HL-60/S4 treated with retinoic acid at 250 ng/mL for 4 days and 3 days (cell line): ENCODE measurements around the gene GSTCD.
"Not testable (repeated sequence)": the region's sequence is repeated elsewhere in the genome, so short reads cannot be mapped to it uniquely, and the experiment has no call there.

ENCODE experiments used
- in situ Hi-C: fragments of 300-500 bp; cut with MboI; formaldehyde crosslinking; loops from 2 replicates; pipeline ENCODE4 v1.7.0; 2022; ENCODE audit warnings: low sequenced_read_pairs

GSTCD gene

DNA sequence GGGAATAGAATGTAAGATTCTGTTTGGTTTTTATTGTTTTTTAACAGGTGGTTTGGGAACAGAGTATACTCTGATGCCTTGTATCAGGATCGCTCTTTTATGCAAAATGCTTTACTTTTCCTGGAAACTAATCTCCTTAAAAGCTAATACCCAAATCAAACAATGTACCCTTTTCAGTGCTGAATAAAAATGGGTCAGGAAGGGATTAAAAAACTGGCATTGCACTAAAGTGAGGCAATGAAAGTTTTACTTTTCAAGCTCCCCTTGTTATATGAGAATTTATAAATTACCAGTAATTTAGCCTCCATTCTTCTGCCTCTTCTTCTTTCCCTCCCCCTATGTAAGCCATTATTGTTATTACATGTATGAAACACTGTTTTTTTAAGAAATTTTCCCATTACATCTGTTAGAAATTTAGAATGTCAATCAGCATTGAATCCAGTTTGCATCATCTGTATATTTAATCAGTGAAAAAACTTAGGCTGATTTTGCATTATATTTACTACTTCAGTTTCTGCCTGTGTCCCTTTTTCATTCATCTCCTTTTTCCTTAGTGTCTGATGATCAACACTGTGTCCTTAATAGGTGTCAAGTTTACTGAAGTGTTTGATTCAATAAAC is 97.0 kb downstream of the GSTCD start:
- in situ Hi-C loops = no loop called here

DNA sequence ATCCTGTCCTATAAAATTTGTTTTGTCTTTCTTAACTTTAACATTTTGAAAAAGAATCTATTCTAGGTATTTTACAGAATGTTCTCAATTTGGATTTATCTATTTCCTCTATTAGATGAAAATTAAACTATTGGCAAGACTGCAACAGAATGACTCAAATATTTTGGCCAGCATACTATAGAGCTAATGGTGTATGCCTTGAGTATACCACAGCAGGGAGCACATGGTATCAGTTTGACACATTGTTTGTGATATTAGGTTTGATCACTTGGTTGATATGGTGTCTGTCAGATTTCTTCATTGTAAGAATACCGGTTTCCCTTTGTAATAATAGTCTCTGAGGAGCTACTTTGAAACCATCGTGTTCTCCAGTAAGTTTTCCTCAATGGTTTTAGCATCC is 98.9 kb downstream of the GSTCD start:
- in situ Hi-C loops = no loop called here

DNA sequence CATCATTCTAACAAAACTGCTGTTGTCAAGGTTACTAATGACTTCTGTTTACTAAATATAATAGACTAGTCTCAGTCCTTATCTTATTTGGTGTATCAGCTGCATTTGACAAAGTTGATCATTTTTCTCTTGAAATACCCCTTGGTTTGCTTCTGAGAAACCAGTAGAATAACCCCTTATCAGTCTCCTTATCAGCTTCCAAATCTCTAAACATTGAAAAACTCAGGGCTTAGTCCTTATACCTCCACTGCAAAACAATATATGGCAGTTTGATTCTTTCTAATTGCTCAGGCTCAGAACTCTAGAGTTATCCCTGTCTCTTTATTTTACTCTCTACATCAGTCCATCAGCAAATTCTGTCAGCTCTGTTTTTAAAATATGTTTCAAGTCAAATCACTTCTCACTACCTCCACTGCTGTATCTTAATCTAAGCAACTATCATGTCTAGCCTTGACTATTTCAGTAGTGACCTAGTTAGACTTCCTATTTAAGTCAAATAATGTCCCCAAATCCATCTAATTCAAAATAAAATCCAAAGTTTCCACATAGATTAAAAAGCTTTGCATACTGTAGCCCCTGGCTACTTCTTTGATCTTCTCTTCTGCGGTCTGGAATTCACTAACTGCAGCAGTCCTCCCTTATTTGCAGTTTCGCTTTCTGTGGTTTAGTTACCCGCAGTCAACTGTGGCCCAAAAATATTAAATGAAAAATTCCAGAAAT is 99.6 kb downstream of the GSTCD start:
- in situ Hi-C loops = no loop called here

DNA sequence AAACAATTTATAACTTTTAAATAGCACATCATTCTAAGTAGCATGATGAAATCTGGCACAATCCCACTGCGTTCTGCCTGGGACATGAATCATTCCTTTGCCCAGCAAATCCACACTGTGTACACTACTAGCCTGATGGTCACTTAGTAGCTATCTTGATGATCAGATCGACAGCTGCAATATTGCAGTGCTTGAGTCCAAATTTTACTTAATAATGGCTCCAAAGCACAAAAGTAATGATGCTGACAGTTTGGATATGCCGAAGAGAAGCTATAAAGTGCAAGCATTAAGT is 100.1 kb downstream of the GSTCD start:
- in situ Hi-C loops = no loop called here

DNA sequence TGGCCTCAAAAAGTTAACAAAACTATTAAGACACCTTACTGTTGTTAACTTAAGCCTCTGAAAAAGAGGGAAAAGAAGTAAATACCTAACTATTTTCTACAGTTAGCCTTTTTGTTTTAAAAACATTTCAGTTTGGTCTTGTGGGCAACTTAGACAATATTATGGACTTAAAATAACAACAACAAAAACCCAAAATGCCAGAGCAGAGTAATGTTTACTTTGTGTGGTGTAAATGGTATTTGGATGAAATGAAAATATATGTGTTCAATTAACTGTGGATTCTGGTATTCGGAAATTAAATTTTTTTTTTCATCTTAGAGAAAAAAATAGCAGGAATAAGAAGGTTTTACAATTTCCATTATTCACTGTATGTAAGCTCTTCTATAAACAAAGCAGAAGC is 107.1 kb downstream of the GSTCD start:
- in situ Hi-C loops = no loop called here

DNA sequence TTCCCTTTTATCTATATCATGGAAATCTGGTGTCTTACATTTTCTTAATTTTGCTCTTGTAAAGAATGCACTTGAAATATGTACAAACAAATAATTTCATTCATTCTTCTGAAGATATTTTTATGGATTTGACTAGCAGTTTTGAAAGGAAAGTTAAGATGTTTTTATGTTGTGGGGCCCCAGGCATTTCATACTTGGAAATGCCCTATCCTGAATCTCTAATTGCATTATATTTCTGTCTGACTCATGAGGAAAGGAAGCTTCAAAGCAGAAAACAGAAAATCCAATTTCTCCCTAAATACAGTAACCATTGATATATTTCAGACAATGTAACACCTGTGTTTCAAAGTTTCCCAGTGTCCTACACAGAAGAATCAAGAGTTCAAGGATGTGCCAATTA is 113.5 kb downstream of the GSTCD start:
- in situ Hi-C loops = no loop called here

DNA sequence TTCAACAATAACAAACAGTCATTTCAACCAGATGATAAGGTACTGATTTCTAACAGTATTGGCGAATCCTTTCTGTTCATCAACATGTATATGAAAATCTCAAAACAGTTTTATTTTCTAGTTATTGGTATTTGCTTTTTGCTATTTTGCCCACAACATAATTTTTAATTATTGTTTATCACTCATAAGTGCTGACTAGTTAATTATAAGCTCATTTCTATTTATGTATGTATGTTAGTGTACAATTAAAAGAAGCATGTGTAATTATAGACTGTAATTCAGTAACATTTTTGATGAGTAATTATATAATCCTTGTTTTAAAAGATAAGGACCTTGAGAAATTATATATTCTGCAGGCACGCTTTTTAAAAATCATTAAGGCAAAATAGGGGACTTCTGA is 119.5 kb downstream of the GSTCD start:
- in situ Hi-C loops = no loop called here

DNA sequence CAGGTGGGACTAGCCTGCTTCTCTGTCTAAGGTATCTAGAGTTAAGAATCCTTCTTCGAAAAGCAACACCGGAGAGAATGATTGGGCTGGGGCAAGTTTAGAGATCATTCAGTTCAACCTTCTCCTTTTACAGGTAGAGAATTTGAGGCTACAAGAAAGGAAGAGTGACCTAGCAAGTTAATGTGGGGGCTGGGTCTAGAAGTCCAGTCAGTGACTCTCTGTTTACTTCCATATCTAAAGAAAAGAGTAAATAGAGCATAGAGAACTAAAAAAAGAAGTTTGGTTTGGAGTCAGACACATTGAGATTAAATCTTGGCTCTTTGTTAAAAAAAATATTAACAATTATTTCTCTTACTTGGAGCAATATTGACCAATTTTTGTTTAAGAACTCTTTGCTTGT is 122.6 kb downstream of the GSTCD start:
- in situ Hi-C loops = no loop called here

DNA sequence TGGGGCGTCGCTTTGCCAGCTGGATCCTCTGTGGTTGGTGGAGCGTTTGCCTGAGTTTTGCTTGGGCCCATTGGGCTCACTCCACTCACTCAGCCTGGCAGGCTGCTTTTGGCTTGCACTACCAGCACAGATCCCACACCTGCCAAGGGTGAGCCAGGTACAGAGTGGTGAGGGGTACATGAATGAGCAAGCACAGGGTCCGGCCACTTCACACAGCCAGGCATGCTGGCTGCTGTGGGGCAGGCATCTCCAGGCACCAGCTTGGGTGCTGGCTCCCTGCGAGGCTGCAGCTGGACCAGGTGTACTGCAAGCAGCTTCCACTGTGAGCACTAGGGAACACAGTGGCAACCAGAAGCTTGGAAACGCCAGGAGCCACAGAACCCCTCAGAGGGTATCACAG is 126.6 kb downstream of the GSTCD start:
- in situ Hi-C loops = no loop called here

DNA sequence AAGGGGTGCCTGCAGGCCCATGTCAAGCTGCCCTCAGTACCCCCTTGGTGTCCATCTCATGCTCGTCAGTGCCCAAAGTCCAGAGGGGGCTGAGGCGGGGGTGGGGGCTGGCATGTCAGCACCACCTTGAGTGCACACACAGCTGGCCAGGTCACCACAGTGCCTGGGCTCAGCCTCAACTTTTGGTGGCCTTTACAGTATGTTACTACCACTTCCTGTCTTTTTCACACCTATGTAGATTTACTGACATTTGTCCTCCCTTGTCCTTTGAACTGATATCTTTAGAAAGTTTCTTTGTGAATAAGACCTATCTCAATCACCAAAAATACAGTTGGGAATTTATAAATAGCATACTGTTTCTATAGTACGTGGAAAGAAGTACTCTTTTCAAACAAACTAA is 128.0 kb downstream of the GSTCD start:
- in situ Hi-C loops = no loop called here

DNA sequence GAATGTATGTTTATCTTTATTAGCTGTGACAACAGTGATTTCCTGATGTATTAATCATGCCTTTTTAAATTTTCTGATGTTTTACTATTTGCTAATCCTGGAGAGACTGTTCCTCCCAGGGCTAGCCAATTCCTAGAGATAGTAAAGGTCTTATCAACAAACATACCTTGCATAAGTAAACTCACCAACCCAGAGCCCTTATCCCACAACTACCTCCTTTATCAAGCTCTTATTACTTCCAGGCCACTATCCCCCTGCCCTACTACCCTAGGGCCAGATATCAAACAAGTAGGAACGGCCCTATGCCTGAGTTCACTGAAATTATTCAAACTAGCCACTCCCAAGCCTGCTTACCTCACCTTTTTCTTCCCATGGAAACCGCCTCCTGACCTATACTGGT is 128.5 kb downstream of the GSTCD start:
- in situ Hi-C loops = no loop called here

DNA sequence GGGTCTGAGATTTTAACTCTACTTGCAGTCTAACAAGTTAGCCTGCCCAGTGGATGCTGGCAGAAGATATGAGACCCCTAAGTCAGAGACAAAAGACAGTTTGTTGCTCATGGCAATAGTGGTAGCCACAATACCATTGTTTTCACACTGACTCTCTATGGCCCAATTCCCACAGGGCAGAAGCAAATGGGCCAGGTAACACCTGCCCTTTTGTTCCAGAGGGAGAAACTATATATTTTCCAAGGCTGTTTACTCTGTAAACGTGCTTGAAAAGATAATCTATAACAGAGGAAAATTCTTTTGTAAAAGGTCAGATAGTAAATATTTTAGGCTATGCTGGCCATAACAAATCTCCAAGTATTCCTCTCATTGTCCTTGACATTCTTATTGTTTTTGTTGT is 129.5 kb downstream of the GSTCD start:
- in situ Hi-C loops = no loop called here

DNA sequence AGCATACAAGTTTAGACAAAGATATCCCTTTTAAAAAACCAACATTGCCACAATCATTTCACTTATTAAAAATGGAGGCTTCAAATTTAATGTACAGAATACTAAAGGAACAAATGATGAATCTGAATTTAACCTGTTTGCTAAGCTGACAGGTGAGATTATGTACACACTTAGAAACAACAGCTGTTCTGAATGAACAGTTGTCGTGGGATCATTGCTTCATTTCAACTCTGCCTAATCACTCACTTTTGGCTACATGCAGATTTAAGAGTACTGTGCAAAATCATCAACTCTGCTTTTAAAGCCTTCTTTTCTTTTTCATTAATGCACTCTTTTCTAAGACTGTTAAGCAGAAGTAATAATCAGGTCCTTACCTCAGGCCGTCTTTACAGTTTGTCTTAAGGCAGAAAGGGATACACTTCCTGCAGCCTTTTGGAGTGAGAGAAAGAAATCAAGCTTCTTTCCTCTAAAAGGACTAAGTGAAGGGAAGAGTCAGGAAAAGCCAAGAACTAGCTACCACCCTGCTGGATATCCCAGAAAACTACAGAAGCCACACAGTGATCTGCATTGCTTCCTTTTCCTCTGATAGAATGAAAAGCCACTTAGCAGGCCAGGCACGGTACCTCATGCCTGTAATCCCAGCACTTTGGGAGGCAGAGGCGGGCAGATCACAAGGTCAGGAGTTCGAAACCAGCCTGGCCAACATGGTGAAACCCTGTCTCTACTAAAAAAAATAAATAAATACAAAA is 132.0 kb downstream of the GSTCD start:
- in situ Hi-C loops = no loop called here

DNA sequence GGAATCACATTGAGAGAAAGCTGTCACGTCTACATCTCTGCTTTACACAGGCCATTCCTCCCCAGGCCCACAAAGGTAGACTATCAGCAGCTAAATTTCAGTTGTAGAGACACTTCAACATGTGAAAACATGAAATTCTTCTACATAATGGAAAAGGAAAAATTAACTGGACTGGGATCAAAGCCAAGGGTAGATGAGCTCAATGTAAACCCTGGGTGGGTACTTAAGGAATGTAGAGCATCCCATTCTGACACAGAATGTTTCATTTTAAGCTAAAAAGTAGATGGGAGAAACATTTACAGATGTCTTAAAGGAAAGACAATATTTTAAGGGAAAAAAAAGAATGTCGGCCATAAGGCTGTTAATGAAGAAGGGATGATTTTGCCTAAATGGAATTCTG is 135.4 kb downstream of the GSTCD start:
- in situ Hi-C loops = no loop called here

DNA sequence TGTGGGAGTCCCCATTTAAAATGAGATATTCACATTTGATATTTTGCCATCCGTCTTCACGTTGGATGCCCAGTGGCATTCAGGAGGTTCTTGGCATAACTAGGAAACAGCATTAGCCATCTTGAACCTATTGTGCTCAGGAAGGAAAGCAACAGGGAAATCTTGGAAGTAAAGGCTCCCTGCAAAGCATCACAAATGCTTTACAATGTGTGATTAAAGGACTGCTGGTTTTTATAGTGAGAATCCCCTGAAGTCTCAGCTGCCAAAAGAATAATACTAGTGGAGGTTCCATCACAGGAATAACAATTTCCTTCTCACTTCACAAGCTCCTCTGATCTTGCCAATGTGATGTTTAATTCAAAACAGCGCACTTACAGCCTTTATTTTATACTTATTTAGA is 137.0 kb downstream of the GSTCD start:
- in situ Hi-C loops = no loop called here

DNA sequence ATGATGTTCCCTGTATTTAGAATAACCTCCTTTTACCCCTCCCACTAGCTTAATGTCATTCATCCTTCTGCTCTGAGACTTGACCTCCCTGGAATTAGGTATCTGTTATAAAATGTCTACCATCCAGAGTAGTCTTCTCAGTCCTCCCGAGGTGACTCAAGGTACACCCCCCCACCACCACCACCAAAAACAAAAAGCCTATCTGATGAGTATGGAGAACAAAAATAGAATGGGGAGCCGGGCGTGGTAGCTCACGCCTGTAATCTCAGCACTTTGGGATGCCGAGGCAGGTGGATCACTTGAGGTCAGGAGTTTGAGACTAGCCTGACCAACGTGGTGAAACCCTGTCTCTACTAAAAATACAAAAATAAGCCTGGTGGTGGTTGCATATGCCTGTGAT is 139.8 kb downstream of the GSTCD start:
- in situ Hi-C loops = not testable (repeated sequence)

DNA sequence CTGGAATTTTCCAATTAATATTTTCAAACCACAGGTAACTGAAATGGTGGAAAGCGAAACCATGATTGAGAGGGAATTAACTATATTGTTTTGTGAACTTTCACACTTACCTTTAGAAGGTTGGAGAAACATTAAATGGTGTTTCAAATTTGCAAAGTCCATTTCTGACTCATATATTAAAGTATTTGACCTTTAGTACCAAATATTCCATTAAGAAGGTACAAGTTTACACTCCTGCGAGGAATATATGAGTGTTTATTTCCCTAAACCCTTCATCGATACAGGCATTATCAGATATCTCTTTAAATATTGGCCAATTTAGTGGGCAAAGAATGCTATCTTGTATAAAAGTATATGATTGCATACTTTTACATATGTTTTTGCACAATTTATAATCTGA is 142.6 kb downstream of the GSTCD start:
- in situ Hi-C loops = no loop called here

DNA sequence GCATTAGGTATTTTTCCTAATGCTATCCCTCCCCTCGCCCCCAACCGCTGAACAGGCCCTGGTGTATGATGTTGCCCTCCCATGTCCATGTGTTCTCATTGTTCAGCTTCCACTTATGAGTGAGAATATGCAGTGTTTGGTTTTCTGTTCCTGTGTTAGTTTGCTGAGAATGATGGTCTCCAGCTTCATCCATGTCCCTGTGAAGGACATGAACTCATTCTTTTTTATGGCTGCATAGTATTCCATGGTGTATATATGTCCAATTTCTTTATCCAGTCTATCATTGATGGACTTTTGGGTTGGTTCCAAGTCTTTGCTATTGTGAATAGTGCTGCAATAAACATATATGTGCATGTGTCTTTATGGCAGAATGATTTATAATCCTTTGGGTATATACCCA is 143.6 kb downstream of the GSTCD start:
- in situ Hi-C loops = not testable (repeated sequence)

DNA sequence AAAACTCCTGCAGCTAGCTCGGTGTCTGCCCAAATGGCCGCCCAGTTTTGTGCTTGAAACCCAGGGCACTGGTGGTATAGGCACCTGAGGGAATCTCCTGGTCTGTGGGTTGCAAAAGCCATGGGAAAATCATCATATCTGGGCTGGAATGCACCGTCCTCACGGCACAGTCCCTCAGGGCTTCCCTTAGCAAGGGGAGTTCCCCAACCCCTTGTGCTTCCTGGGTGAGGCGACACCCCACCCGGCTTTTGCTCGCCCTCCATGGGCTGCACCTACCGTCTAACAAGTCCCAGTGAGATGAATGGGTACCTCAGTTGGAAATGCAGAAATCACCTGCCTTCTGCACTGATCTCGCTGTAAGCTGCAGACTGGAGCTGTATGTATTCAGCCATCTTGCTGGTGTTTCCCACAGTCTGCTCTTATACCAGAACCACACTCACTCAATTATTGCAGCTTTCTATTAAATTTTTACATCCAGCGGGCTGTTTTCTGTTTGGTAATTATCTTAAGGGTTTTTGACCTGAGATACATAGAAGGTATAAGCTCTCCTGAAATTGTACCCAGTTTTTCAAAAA is 150.0 kb downstream of the GSTCD start:
- in situ Hi-C loops = no loop called here

DNA sequence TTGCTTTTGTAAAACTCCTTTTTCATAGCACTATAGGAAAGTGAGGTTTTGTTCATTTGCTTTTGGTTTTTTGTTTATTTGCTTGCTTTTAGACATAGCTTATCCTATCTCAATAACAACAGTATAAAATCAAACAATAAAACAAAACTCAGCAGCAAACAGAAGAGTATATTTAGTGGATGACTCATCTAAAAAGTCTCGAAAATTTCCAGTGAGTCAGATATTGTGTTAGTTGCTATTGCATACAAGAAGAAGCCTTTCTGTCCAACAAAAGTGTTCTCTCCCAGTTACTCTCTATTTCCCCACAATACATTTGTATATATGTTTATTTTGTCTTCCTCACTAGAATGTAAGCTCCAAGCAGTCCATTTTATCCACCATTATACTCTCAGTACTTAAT is 150.6 kb downstream of the GSTCD start:
- in situ Hi-C loops = no loop called here

DNA sequence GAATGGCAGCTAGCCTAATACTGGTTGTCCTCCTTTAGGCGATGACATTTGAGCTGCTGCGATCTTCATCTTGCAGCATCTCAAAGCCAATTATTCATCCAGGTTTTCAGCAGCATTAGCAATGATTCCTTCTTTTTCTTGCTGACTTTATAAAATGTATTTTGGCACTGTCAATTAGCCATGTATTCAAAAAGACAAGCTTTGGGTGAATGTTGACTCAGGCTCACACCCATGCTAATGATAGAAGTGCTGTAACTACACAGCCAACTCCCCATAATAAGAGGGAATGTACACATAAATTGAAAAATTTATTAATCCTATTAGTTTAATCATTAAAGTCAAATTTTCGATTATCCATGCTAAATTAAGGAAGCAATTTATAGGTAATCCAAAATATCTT is 162.4 kb downstream of the GSTCD start:
- in situ Hi-C loops = no loop called here

DNA sequence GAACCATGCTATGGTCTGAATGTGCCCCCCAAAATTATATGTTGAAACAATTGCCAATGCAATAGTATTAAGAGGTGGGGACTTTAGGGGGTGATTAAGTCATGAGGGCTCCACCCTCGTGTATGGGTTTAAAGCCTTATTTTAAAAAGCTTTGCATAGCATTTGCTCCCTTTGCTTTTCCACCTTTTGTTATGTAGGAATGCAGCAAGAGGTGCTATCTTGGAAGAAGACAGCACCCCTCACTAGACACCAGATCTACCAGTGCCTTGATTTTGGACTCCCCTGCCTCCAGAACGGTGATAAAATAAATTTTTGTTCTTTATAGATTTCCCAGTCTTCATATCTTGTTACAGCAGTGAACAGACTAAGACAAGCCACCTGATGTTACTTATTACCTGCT is 163.4 kb downstream of the GSTCD start:
- in situ Hi-C loops = no loop called here
